Fibroblast of lung (primary cell): ENCODE data around the gene RAB23. TPM values are rescaled to one million over a fixed set of nuclear protein-coding genes. Genes with fewer than 3 reads are reported as not detected.

Source experiments
- DNase-seq, 2 donors: peaks; one replicate each; pipeline versions ENCODE4 v3.0.0 to v3.0.0-alpha.2; 2010; ENCODE audit warnings: low read depth in 2 of 2
- H2AFZ ChIP-seq: 2 replicates; pipeline ENCODE4 v1.5.1; 2012; ENCODE audit warnings: low read length, control low read depth, inconsistent platforms
- H3K27ac ChIP-seq: 2 replicates; pipeline ENCODE4 v1.5.1; 2011; ENCODE audit warnings: low read length, control low read depth; ENCODE audit not compliant: insufficient read depth
- H3K27me3 ChIP-seq: 2 replicates; pipeline ENCODE4 v1.5.1; 2011; ENCODE audit warnings: mild to moderate bottlenecking, low read length; ENCODE audit not compliant: control insufficient read depth, insufficient read depth
- H3K36me3 ChIP-seq: 2 replicates; pipeline ENCODE4 v1.5.1; 2011; ENCODE audit warnings: low read length; ENCODE audit not compliant: control insufficient read depth, insufficient read depth
- H3K4me1 ChIP-seq: 2 replicates; pipeline ENCODE4 v1.5.1; 2011; ENCODE audit warnings: low read length; ENCODE audit not compliant: control insufficient read depth, insufficient read depth; ENCODE audit errors: extremely low read depth
- H3K4me2 ChIP-seq: 2 replicates; pipeline ENCODE4 v1.5.1; 2011; ENCODE audit warnings: low read length, control low read depth; ENCODE audit not compliant: insufficient read depth; ENCODE audit errors: extremely low read depth
- H3K4me3 ChIP-seq, 4 experiments: fragments of 200-600 bp in 1 of 4; sonication (generic) in 1 of 4; replicated peaks in 1 of 4; 2 replicates each; pipeline ENCODE4 v1.5.1; 2011 to 2016; ENCODE audit warnings: low read length in 4 of 4, low read depth in 3 of 4, mild to moderate bottlenecking in 3 of 4, control low read depth in 2 of 4, inconsistent platforms in 1 of 4, mixed read lengths in 1 of 4; ENCODE audit not compliant: insufficient read depth in 1 of 4; ENCODE audit errors: control extremely low read depth in 1 of 4
- H3K79me2 ChIP-seq: 2 replicates; pipeline ENCODE4 v1.5.1; 2012; ENCODE audit warnings: mild to moderate bottlenecking, low read length, inconsistent platforms; ENCODE audit not compliant: control insufficient read depth, insufficient read depth
- H3K9ac ChIP-seq: 2 replicates; pipeline ENCODE4 v1.5.1; 2011; ENCODE audit warnings: mild to moderate bottlenecking, low read length, control low read depth; ENCODE audit not compliant: insufficient read depth
- H3K9me3 ChIP-seq: 2 replicates; pipeline ENCODE4 v1.5.1; 2012; ENCODE audit warnings: low read depth, low read length; ENCODE audit not compliant: control insufficient read depth, insufficient read depth
- H4K20me1 ChIP-seq: 2 replicates; pipeline ENCODE4 v1.5.1; 2011; ENCODE audit warnings: low read length; ENCODE audit not compliant: control insufficient read depth, insufficient read depth; ENCODE audit errors: extremely low read depth
- CTCF ChIP-seq, 2 donors: IDR thresholded peaks in 1 of 2; conservative IDR thresholded peaks in 1 of 2; 1 replicate in 1 of 2; 2 replicates in 1 of 2; pipeline ENCODE4 v1.5.1; 2011 to 2012; ENCODE audit warnings: low read length in 2 of 2, control low read depth in 1 of 2, inconsistent platforms in 1 of 2, low read depth in 1 of 2, mild to moderate bottlenecking in 1 of 2
- EZH2 ChIP-seq: IDR thresholded peaks from 2 replicates; pipeline ENCODE4 v1.5.1; 2012; ENCODE audit warnings: low read length, control low read depth, mild to moderate bottlenecking; ENCODE audit errors: missing control alignments
- polyA plus RNA-seq, 2 donors: library from polyadenylated mRNA; depleted of rRNA in 1 of 2; stranded (reverse) in 1 of 2; unstranded in 1 of 2; fragments of >200 nt; gene quantifications; 2 replicates each; pipeline ENCODE4 v1.2.1, GENCODE V29; 2011 to 2012; ENCODE audit warnings: missing spikeins in 1 of 2
- total RNA-seq: library from RNA; depleted of rRNA; stranded (reverse); fragments of >200 nt; gene quantifications from 2 replicates; pipeline ENCODE4 v1.2.1, GENCODE V29; 2014

The RAB23 gene
- total and polyA plus RNA-seq, 2 donors (not counting 1 experiment from before 2014, with no cell fraction given), result 61.2 to 68.0 TPM

- TF ChIP-seq CTCF (conservative IDR thresholded peaks at IDR 0.05 in 1 of 2, IDR thresholded peaks at IDR 0.05 in 1 of 2; ENCODE audit: low read depth in 1 of 2, low read length in 2 of 2) (no peak), EZH2 (no peak)
- H3K36me3 ChIP-seq, result no peaks in the 10 kb centered on the region
- peak; percentile 78 to 82 for DNase-seq
- H3K9me3 ChIP-seq, result no peaks in the 10 kb centered on the region
- H3K79me2 ChIP-seq, result no peaks in the 10 kb centered on the region
- H3K4me2 ChIP-seq, result peak overlapping the region; percentile 90
- peak overlapping the region; percentile 84 for H3K27ac ChIP-seq
- peaks cover 19% of the 10 kb centered on the region for H3K4me1 ChIP-seq
- peak overlapping the region; percentile 36 for H3K9ac ChIP-seq
- H3K4me3 ChIP-seq, result peak overlapping the region in 3 of 4 experiments; percentile 21 to 44 (median 23)
- H4K20me1 ChIP-seq, result no peaks in the 10 kb centered on the region
- H2AFZ ChIP-seq, result peak overlapping the region; percentile 68
- H3K27me3 ChIP-seq, result no peaks in the 10 kb centered on the region
Observed at GRCh38 chr6:57257911-57258541, 35.9 kb upstream of the RAB23 start.

GRCh38 chr6:57256541-57256940 lies 34.4 kb upstream of the RAB23 start:
- no peak overlapping the region for H2AFZ ChIP-seq
- no peak overlapping the region for H3K27ac ChIP-seq
- no peaks in the 10 kb centered on the region for H3K79me2 ChIP-seq

More at GRCh38 chr6:57256541-57256940, 34.4 kb upstream of the RAB23 start:
- Histone ChIP-seq H4K20me1 (no peaks in the 10 kb centered on the region), H3K27me3 (no peaks in the 10 kb centered on the region), H3K4me2 (no peak overlapping the region), H3K9ac (no peak overlapping the region), H3K36me3 (no peaks in the 10 kb centered on the region), H3K4me3 (no peak overlapping the region), H3K9me3 (no peaks in the 10 kb centered on the region), H3K4me1 (peaks cover 11% of the 10 kb centered on the region)
- TF ChIP-seq CTCF (conservative IDR thresholded peaks at IDR 0.05 in 1 of 2, IDR thresholded peaks at IDR 0.05 in 1 of 2; ENCODE audit: low read depth in 1 of 2, low read length in 2 of 2) (no peak), EZH2 (no peak)
- peak; percentile 25 to 56 for DNase-seq
